Measurements from ENCODE around the gene PLOD1.
"Not testable (repeated sequence)": the region's sequence is repeated elsewhere in the genome, so short reads cannot be mapped to it uniquely, and the experiment has no call there.

PLOD1 gene

DNA sequence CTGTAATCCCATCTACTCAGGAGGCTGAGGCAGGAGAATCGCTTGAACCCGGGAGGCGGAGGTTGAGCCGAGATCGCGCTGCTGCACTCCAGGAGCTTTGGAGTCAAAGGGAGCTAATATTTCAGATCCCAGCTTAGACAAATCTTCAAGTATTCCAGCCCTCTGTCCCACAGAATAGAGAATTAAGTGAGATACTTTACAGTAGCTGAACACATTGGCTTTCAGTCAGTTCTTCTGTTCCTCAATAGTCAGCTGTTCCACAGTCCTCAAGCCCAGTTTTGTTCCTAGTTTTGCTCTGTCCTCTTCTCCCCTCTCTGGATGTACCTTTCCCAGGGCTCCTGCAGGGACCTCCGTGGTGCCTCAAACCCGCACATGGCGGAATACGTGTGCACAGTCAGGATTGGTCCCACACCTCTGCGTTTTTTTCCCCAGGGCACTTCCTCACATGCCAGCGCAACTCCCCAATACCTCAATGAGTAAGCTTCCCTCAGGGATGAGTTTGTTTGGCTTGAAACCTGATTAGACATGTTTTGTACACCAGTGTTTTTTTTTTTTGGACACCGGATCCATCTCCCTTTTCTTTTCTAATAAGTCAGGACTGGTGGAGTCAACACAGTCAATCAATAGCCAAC lies 47.0 kb downstream of the PLOD1 start:
- DNase-seq = no peak

DNA sequence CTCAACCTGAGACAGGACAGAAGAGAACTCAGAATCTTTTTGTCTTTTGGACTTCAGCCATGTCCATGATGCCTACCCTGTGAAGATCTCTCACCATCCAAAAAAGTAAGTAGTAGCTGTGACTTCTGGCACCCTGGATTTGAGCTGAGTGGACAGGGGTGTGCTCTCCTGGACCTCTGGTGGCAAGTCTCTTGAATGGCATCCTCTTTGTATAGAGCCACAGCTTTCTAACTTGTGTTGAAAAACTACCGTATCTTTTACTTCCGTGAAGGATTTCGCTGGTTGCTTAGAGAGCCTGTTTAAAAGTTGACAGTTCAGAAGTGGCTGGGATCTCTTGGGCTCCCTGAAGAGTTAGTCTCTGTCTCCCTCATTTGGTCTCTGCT lies 47.5 kb downstream of the PLOD1 start:
- no peak for DNase-seq

GRCh38 chr1:11984121-11984520 lies 49.6 kb downstream of the PLOD1 start:
- no peak for DNase-seq

- no peak for DNase-seq
These were observed 50.1 kb downstream of the PLOD1 start for GRCh38 chr1:11984576-11984975.

GRCh38 chr1:11985171-11985570 lies 50.7 kb downstream of the PLOD1 start:
- no peak for DNase-seq

DNA sequence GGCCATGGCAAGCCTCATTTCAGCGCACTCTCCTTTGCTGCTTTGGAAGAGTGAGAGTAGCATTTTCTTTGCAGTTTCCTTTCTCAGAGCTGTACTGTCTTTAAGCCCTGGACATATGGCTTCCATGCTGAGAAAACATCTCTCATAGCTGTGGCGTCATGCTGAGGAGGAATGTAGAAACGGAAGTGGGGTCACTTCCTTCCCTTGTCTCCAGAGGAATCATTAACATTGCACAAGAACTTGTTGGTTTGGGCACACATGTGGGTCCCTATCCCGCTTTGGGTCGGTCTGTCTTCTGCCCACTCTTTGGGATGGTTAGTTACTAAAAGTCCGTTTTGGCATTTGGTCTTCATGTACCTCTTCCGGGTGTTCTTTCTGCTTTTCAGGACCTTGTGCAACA lies 51.3 kb downstream of the PLOD1 start:
- DNase-seq = no peak

DNA sequence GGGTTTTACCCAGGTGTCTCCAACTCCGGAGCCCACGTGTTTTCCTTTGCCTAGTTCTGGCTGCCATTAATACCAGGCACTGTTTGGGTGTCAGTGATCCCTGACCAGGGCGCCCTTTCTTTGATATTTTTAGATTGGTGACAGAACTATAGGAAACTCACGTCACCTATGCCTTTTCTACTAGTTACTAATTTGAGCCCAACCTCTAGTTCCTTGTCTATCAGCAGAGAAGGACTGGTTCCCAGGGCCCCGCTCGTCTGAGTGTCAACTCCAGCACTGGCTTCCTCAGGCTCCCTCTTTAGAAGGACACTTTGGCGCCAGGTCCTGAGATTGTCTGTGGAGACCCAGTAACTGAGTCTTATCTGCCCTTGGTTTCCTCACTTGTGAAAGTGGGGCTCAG lies 55.2 kb downstream of the PLOD1 start:
- no peak for DNase-seq

DNA sequence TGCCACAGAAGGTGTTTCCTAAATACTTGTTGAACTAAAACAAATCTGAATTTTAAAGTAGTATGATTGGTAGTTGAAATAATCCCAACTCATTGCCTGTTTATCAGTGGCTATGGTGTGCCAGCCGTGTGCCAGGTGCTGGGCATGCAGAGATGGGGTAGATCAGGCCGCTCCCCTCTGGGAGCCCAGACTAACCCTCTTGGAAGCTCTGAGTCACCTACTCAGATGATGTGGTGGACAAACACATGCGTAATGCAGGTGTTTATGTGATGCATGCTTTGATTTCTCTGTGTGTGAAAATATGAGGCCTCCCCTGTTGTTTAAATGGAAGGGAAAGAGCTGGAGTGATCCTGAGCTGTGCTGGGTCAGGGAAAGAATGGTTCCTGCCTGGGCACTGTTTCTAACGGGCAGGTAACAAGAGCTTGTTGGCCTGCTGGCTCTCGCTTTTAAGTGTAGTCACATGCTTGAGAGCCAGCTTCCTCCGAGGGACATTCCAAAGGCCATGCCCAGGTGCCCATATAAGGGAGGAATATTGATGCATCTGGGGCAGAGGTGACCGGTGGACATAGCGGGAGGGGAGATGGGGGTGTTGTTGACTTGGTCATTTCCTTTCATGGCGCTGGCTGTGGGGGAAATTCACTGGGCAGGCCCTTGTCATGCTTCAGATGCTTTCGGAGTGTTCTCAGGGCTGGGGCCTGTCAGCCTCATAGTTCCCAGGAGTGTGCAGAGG lies 56.0 kb downstream of the PLOD1 start:
- no peak for DNase-seq

DNA sequence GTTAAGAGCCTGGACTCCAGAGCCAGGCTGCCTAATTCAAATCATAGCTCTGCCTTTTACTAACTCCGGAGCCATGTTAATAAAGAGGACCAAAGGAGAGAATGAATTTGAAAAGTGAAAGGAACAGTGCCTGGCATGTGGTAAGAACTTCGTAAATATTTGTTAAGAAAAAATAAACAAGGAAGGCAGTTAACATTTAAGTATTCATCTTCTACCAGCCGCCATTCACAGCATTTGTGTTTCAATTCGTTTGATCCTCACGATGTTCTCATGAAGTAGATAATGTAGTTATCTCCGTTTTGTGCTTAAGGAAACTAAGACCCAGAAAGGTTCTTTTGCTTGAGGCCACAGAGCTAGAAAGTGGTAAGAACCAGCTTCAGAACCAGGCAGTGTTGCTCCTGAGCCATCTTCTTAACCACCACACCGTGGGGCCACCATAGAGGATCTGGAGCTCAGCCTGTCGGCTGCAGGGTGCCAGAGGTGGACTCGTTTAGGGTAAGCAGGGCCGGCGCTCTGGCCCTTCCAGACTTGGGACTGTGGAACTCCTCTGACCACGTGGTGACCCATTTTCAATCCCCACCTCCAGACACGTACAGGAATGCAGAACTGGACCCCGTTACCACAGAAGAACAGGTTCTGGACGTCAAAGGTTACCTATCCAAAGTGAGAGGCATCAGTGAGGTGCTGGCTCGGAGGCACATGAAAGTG lies 57.6 kb downstream of the PLOD1 start:
- DNase-seq = no peak

- DNase-seq = no peak
These were observed 62.7 kb downstream of the PLOD1 start for GRCh38 chr1:11997081-11997850.

- no peak for DNase-seq
These were observed 64.1 kb downstream of the PLOD1 start for GRCh38 chr1:11998636-11999035.

DNA sequence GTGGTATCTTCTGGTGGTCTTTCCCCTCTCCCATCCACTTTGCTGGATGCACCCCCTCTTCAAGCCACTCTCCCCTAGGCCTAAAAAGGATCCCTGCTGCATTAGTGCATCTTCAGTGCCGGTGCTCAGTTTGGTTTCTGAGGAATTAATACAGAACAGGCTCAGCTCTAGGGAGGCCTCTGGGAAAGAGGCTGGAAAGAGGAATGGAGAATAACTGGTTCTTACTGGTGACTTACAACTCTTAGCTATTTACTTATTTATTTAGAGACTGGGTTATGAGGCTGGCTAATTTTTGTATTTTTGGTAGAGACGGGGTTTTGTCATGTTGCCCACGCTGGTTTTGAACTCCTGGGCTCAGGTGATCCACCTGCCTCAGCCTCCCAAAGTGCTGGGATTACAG lies 64.7 kb downstream of the PLOD1 start:
- DNase-seq = no peak

DNA sequence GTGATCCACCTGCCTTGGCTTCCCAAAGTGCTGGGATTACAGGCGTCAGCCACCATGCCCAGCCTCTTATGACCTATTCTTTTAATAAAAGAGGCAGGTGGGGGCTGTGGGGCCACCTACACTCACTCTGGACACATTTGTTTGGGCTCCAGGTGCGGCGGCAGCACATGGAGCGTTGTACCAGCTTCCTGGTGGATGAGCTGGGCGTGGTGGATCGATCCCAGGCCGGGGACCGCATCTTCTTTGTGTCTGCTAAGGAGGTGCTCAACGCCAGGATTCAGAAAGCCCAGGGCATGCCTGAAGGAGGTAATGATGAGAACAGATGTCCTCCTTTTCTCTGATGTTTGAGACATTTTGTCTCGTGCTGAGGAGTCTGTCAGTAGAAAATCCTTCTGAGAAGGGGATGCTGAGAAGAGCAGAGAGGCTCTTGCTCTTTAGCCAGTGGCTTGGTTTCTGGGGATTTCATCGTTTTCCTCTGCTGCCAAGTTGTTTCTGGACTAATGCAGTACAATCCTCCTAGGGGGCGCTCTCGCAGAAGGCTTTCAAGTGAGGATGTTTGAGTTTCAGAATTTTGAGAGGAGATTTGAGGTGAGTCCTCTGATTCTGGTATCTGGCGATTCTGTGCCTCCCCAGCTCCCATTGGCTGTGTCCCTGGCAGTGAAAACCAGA lies 66.9 kb downstream of the PLOD1 start:
- no peak for DNase-seq

GRCh38 chr1:12001996-12002493 lies 67.5 kb downstream of the PLOD1 start:
- peak; percentile 79 for DNase-seq

DNA sequence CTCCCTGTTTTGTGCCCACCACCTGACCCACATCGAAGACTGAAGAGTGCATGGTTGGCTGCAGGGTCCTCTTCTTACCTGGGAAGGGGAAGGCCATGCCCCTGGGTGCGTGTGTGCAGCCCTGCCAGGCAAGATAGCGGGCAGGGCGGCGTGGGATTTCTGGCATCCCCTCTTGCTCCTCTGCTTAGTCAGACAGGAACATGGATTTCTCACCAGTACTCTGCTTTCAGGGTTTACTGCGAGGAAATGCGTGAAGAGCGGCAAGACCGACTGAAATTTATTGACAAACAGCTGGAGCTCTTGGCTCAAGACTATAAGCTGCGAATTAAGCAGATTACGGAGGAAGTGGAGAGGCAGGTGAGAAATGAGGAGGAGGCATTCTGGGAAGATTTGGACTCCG lies 69.2 kb downstream of the PLOD1 start:
- no peak for DNase-seq

DNA sequence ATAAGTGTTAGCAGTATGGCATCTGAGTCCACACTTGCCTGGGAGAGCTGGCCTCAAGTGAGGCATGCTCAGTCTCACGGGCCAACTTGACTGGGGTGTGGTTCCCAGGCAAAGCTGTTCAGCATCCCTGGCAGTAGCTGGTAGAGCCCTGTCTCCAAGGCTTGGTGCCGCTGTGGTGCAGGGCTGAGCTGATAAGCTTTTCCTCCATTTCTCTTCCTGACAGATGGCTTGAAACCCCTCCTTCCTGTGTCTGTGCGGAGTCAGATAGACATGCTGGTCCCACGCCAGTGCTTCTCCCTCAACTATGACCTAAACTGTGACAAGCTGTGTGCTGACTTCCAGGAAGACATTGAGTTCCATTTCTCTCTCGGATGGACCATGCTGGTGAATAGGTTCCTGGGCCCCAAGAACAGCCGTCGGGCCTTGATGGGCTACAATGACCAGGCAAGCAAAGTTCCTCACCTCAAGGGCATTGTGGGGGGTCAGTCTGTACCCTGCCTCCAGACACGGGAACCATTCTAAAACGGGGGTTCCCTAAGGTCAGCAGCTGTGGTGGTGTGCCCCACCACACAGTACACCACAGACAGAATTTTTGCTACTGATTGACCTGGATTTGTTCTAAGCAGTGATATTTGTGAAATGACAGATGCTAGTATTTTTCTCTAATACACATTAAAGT lies 71.1 kb downstream of the PLOD1 start:
- no peak for DNase-seq

DNA sequence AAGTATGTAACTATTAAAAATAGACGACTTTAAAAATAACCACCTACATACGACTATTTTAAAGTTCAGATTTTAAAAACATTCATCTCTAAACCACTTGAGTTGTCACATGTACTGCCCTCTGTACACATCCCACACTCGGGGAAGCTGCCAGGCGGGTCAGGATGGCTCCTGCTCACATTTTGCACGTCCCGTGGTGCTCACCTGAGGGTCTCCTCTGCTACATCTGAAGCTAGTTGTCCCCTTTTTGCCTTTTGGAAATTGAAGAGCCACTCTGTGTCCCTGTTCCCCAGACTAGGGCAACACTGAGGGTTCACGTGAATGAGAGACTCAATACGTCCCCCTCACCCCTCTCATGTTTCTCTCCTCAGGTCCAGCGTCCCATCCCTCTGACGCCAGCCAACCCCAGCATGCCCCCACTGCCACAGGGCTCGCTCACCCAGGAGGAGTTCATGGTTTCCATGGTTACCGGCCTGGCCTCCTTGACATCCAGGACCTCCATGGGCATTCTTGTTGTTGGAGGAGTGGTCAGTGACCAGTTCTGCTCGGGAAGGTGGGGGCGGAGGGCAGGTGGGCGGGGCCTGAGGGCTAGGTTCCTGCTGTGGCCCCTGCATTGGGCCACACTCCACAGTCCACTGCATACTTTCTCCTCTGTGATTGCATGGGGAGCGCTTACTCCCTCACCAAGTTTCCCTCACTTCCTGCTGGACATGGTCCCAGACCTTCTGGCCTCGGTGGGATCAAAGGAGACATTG lies 71.8 kb downstream of the PLOD1 start:
- no peak for DNase-seq

DNA sequence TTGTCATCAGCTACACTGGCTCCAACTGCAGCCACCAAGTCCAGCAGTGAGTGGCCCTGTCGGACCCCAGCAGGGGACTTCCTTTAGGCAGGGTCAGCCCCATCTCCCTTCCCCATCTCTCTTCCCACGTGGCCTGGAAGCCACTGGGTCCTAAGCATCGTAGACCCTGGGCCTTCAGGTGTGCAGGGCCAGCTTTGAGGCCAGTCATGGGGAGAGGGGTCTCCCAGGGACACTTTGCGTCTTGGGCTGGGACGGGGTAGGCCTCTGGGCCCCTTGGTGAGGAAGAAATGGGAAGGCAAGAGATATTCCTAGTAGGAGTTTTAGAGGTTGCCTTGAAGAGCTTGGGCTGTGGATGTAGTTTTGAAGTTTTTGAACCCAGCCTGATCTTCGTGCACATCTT lies 72.7 kb downstream of the PLOD1 start:
- no peak for DNase-seq

- not testable (repeated sequence) for DNase-seq
These were observed 73.8 kb downstream of the PLOD1 start for GRCh38 chr1:12008355-12008754.

GRCh38 chr1:12009318-12009947 lies 74.9 kb downstream of the PLOD1 start:
- no peak for DNase-seq

All from NCI-H226 (cell line).